Endothelial cell of umbilical vein (primary cell): Measurements from ENCODE around the gene TRMT1.

Experiments used
- CTCF ChIP-seq, 2 donors: IDR thresholded peaks; 1 replicate in 1 of 2; 2 replicates in 1 of 2; pipeline ENCODE4 v1.5.1; 2011; ENCODE audit warnings: low read length in 2 of 2, mild to moderate bottlenecking in 2 of 2, moderate library complexity in 2 of 2, control low read depth in 1 of 2, inconsistent platforms in 1 of 2, low read depth in 1 of 2; ENCODE audit not compliant: insufficient read depth in 1 of 2; ENCODE audit errors: extremely low read depth in 1 of 2
- EZH2 ChIP-seq: IDR thresholded peaks from 2 replicates; pipeline ENCODE4 v1.6.1; 2012; ENCODE audit warnings: borderline replicate concordance, low read depth, mild to moderate bottlenecking, moderate library complexity, low read length, inconsistent platforms; ENCODE audit not compliant: severe bottlenecking
- FOS ChIP-seq: IDR thresholded peaks from 2 replicates; pipeline ENCODE4 v1.6.1; 2011; ENCODE audit warnings: mild to moderate bottlenecking, low read length, moderate library complexity, borderline replicate concordance; ENCODE audit not compliant: insufficient read depth
- JUN ChIP-seq: IDR thresholded peaks from 2 replicates; pipeline ENCODE4 v1.6.1; 2011; ENCODE audit warnings: borderline replicate concordance, low read depth; ENCODE audit not compliant: insufficient read length, insufficient read depth
- MYC ChIP-seq: IDR thresholded peaks from one replicate; pipeline ENCODE4 v1.6.1; 2011; ENCODE audit warnings: mild to moderate bottlenecking, low read depth, low read length
- POLR2A ChIP-seq: IDR thresholded peaks from 2 replicates; pipeline ENCODE4 v1.6.1; 2012; ENCODE audit warnings: low read depth, mild to moderate bottlenecking, control low read depth, low read length
- POLR2AphosphoS5 ChIP-seq: IDR thresholded peaks from 2 replicates; pipeline ENCODE4 v1.6.1; 2012; ENCODE audit warnings: low read depth, mild to moderate bottlenecking, control low read depth, low read length, moderate library complexity; ENCODE audit not compliant: insufficient read depth
- TF ChIP-seq, protein P1 (sequence below): IDR thresholded peaks from 2 replicates; pipeline ENCODE4 v1.6.1; 2011; ENCODE audit not compliant: insufficient read depth, insufficient read length

DNA sequence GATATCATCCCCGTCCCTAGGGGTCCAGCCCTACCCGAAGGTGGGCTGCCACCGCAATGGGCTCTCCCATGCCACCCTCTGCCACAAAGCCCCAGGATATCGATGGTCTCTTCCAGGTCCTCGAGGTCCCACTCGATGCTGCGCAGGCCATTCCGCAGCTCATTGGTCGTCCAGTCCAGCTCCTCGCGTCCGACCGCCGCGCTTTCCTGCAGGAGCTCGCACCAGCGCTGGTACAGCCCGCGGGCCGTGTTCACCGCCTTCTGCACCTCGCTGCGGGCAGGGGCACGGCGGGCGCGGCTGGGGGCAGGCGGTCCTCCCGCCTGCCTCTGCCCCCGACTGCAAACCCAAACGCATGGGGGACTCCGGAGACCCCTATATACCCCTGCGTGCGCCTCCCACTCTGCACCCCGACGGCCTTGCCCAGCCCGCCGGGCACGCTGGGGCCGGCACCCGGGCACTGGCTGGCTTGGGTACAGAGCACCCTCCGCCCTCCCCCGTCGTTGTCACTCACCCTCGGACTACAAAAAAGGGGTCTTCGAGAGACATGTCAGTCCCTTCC lies 33.2 kb upstream of the TRMT1 start:
- TF ChIP-seq CTCF (IDR thresholded peaks at IDR 0.05; ENCODE audit: extremely low read depth in 1 of 2, insufficient read depth in 1 of 2, low read depth in 1 of 2, low read length in 2 of 2), result no peak
- no peak for TF ChIP-seq POLR2A
- TF ChIP-seq FOS, result no peak
- no peak for TF ChIP-seq EZH2
- TF ChIP-seq, protein P1, sequence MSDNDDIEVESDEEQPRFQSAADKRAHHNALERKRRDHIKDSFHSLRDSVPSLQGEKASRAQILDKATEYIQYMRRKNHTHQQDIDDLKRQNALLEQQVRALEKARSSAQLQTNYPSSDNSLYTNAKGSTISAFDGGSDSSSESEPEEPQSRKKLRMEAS, result no peak
- TF ChIP-seq POLR2AphosphoS5, result no peak
- no peak for TF ChIP-seq JUN
- TF ChIP-seq MYC, result no peak
